ENCODE measurements around the gene MBOAT1.

GRCh38 chr6:20158676-20159075 is 53.6 kb downstream of the MBOAT1 start:
- TF ChIP-seq, protein P1, sequence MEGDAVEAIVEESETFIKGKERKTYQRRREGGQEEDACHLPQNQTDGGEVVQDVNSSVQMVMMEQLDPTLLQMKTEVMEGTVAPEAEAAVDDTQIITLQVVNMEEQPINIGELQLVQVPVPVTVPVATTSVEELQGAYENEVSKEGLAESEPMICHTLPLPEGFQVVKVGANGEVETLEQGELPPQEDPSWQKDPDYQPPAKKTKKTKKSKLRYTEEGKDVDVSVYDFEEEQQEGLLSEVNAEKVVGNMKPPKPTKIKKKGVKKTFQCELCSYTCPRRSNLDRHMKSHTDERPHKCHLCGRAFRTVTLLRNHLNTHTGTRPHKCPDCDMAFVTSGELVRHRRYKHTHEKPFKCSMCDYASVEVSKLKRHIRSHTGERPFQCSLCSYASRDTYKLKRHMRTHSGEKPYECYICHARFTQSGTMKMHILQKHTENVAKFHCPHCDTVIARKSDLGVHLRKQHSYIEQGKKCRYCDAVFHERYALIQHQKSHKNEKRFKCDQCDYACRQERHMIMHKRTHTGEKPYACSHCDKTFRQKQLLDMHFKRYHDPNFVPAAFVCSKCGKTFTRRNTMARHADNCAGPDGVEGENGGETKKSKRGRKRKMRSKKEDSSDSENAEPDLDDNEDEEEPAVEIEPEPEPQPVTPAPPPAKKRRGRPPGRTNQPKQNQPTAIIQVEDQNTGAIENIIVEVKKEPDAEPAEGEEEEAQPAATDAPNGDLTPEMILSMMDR (conservative IDR thresholded peaks at IDR 0.05) = no peak
- TF ChIP-seq EZH2 (IDR thresholded peaks at IDR 0.05; ENCODE audit: low read depth) = no peak
